Activated T-cell treated with anti-CD3 and anti-CD28 coated beads for 24 hours (primary cell): ENCODE results near the gene PARVG.
"Not testable (repeated sequence)": the region's sequence is repeated elsewhere in the genome, so short reads cannot be mapped to it uniquely, and the experiment has no call there.

Experiments used
- DNase-seq: peaks from one replicate; pipeline ENCODE4 v3.0.0-alpha.2; 2020; ENCODE audit warnings: low read depth

The PARVG gene

DNA sequence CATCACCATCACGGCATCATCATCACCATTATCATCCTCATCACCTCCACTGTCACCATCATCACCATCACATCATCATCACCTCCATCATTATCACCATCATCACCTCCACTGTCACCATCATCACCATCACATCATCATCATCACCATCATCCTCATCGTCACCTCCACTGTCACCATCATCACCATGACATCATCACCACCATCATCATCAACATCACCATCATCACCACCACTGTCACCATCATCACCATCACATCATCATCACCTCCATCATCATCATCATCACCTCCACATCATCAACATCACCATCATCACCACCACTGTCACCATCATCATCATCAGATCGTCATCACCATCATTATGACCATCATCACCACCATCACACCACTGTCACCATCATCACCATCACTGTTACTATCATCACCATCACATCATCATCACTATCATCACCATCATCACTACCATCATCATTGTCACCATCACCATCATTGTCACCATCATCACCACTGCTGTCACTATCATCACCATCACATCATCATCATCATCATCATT lies 32.8 kb downstream of the PARVG start:
- no peak for DNase-seq

DNA sequence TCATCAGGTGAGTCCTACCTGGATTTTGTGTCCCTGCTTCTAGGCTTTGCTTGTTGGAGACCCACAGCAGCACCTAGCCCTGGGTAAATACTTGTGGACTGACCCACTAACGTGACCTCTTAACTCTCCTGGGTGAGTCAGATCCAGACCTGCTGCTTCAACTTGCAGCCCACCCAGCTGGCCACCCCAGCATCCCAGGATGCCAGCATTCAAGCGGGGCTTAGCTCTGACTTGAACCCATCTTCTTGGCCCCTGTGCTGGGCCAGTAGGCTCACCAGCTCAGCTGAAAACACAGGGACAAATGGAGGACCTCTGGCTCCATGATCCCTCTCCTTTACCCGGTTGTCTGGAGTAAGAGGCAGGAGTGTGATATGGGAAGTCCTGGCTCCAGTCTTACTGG lies 33.5 kb downstream of the PARVG start:
- no peak for DNase-seq

DNA sequence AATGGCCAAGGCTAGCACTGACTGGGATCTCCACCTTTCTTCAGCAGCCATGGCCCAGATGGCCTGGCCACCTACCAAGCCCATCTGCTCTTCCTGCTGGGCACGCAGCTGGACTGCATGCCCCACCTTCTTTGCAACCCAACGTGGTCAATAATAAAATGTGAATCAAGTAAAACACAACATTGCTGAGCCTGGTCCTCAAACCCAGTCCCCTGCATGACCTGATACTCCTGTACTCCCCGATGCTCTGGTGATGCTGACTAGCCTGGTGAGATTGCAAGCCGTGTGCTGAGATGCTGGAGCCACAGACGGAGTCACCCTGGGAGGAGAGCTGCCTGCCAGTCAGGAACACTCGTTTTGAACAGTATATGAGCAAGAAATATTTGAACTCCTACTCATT lies 34.0 kb downstream of the PARVG start:
- no peak for DNase-seq

DNA sequence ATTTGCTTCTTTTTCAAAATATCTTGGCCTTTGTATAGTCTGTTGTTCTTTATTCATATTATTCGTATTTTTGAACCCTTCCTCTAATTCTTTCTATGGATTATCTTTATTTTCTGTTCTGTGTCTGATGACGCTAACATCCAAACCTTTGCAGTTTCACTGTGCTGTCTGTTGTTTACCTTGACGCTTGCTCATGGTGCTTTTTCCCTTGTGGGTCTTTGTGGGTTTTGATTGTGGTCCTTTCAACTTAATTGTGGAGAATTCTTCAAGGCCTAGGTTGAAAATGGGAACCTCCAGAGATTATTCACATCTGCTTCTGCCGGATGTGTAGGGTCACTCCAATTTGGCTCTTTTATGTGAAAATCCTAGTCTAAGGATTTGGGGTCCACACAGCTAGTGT lies 34.6 kb downstream of the PARVG start:
- no peak for DNase-seq

DNA sequence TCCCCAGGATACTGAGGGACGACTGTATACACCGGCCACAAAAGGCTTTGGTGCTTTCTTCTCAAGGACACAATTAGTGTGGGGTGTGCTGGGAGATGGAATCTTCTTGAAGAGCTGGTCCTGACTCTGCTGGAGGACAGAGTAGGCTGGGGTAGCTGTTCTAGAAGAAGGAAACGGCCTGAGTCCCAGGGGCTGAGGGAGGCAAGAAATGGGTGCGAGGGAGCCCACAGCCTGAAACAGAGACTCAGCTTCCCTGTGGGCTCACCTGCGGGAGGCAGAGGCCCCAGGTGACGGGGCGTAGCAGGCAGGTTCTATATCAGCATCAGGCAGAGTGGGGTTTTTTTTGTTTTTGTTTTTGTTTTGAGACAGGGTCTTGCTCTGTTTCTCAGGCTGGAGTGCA lies 36.6 kb downstream of the PARVG start:
- no peak for DNase-seq

DNA sequence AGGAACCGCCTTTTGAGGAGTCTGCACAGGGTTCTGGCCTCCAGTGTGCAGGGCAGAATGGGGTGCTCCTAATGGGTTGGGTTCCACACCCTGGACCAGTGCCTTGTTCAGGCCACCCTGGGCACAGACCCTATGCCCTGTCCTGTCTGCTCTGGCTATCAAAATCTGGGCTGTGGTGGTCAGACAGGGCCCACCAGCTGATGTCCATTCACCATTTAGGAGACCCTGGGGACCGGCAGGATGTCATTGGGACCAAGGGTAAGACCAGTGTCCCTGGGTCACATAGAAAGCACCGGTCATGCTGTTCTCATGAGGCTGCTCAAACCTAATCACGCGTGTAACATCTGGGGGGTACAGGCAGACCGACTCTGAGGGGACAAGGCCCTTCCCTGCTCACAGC lies 37.3 kb downstream of the PARVG start:
- DNase-seq = no peak

DNA sequence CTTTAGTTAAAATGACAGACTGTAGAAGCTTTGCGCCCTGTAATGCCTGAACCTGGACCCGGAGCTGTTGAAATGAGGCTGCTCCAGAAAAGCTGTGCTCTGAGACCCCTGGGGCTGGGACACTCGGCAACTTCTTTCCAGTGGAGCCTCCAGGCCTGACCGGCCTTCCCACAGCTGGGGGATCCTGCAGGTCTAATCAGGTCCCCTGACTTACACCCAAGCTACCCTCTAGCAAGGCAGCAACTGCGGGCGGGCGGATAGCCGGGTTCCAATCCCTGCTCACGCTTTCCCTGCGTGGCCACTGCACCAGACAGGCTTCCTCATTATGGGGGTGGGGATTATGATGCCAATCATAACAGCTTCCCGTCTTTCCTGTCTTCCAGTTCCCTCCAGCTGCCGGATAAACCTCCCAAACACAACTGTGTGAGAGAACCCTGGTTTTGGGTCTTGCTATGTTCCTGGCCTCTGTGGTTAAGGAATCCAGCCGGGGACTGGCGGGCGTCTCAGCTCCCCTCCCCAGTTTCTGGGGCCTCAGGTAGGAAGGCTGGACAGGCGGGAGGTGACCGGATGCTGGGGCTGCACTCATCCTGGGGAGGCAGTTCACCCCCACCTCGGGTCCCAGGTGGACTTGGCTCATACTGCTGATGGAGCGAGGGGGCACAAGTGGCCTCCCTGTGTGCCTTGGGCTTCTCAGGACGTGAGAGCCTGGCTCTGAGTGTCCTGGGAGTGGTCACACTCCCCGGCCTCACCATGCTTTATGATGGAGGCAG lies 38.6 kb downstream of the PARVG start:
- DNase-seq = no peak

DNA sequence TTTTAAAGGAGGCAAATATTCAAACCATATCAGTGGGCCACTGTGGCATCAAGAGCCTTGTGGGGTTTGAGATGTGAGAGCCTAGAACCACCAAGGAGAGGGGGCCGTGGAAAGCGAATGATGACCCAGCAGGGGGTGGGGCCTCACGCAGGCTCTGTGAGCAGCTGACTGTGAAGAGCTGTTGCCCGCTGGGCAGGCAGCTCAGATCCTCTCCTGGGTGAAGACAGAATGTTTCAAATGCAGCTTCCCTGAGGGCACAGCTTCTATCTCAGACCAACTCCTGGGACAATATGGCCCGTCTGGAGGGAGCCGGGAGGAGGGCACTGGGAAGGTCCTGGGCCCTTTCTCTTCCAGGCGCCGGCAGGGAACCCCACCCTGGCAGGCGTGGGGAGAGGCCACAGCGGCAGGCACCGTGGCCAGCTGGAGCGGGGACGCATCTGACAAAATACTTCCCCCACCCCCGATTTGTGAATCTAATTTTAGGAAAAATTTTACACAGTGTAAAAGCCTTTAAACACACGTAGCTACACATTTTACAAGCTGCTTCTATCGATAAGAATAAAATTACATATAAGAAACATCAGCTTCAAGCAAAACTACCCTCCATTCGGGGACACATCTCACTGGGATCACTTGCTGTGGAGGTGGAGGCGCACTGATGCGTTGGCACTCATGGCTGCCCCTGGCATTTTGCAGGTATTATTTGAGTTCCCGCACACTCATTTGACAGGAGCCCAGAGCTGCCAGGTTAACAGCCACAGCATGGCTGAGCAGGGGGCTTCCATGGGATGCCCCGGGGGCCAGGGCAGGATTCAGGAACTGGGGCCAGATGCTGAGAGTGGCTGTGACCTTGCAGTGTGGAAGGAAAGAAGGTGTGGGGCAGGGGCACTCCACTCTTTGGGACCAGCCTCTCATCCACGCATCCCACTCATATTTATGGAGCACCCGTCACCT lies 40.3 kb downstream of the PARVG start:
- DNase-seq = no peak

DNA sequence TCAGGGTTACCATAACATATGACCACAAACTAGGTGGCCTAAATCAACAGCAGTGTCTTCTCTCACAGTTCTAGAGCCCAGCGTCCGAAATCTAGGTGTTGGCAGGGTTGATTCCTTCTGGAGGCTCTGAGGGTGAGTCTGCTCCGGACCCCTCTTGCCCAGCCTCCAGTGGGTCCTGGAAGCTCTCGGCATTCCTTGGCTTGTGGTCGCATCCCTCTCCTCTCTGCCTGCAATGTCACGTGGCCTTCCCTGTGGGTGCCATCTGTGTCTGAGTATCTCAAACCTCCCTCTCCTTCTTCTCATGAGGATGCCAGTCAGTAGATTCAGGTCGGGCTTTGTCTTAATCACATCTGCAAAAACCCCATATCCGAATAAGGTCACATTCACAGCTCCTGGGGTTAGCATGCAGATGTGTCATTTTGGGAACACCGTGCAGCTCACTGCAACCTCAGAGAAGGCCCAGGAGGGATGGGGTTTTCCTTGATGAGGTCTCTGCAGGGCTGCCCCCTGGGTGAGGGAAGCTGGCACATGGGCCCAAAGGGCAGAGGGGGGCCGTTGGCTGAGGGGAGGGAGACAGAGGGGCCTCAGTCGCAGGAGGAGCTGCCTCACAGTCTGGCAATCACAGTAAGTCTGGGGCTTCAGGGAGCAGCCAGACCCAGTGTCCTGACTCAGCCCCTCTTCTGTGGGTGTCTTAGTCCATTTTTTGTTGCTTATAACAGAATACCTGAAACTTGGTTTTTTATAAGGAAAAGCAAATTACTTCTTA lies 41.2 kb downstream of the PARVG start:
- no peak for DNase-seq

DNA sequence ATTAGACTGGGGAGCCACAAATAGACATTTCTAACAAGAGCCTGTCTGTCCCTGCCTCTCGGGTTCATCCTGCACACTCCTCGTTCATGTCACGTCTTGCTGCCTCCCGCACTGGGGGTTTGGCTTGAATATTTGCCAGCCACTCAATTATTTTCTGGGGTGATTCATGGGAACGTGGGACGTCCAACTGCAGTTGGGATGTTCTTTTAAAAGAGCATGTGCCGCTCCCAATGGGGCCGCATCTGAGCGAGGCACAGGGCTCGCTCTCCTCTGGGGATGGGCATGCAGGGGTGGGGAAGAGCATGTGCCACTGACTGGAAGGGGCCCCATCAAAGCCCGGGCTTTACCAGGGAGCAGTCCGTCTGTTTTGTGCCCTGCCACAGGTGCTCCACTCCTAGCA lies 43.4 kb downstream of the PARVG start:
- no peak for DNase-seq

DNA sequence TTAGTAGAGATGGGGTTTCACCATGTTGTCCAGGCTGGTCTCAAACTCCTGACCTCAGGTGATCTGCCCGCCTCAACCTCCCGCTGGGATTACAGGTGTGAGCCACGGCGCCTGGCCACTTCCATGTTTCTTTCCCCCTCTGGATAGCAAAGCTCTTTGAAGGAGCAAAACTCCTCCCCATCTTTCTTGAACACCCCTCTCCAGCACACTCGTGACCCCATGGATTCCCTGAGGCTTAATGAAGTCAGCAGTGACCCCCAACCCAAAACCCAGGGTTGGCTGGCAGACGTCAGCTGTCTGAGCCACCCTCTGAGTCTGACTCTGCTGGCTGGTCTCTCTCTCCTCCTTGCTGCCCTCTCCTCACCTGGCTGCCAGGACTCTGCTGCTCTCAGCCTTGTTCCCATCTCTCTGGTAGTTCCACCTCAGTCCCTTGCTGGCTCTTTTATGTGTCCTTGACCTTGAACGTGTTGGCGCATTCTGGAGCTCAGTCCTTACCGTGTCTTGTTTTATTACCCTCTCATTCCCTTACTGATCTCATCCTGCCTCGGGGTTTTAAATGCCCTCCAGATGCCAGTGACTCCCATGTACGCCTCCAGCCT lies 44.5 kb downstream of the PARVG start:
- DNase-seq = no peak

DNA sequence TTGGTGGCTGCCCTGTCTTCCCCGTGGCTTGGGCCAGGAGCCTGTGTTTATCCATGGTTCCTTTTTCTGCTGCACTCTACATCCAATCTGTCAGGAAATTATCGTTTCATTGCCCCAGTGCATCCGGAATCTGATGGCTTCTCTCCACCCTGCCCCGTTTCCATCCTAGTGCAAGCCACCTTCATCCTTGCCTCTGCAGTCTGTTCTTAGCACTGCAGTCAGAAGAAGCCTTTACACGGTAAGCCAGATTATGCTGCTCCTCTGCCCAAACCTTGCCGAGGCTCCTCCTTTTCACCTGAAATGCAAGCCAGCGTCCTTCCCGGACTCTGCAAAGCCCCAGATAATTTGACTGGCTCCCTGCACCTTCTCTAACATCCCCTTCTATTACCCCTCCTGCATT lies 45.1 kb downstream of the PARVG start:
- DNase-seq = no peak

DNA sequence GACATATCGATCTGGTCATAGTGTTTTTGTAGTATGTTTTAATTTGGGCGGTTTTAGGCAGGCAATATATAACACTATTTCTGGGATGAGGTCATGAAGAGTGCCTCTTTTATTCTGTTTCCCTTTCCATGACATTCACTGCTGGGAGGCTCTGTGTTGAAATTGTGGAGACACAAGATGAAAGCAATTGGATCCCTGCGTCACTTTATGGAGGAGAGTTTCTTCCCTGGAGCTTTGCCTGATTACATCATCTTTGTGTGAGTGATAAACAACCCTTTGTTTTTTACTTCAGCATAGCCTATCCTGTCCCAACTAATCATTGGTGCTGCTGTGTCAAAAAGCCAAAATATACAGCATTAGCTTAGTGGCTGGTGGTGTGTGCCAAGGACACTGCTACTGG lies 48.6 kb downstream of the PARVG start:
- no peak for DNase-seq

DNA sequence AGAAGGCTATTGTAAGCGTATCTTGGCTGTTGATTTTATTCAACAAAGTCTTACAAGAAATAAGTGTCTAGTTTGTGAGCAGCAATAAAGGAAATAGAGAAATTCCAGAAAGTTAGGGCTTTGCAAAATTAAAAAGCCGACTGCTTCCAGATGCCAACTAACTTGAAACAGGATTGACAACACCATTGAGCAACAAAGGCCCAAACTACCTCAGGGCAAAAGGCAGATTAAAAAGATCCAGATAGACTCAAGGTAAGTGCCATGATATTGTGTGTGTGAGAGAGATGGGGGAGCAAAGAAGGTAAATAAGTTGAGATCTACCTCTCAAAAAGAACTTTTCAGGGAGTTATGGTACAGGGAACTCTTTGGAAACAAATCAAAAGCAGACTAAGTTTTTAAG lies 49.1 kb downstream of the PARVG start:
- no peak for DNase-seq

DNA sequence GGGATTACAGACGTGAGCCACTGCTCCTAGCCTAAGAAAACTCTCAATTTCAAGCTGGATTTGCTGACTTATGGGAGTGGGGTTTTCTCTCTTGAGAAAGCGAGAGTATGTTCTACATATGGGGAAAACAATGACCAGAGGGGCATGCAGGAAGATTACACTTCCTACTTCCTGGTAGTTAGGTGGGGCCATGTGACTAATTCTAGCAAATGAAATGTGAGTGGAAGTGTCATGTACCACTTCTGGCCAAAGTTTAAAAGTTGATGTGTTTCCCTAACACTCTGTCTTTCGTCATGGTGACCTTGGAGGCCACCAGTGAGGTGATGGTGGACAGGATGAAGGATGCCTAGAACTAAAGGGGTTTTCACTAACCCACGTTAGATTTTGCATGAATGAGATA lies 50.5 kb downstream of the PARVG start:
- DNase-seq = no peak

DNA sequence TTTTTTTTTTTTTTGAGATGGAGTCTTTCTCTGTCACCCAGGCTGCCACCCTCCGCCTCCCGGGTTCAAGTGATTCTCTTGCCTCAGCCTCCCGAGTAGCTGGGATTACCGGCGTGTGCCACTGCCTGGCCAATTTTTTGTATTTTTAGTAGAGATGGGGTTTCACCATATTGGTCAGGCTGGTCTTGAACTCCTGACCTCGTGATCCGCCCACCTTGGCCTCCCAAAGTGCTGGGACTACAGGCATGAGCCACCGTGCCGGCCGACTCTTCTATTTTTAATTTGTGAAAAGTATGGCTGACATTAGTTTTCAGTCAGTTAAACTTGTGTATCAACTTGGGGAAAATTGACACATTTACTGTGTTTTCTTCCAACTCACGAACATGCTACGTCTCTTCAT lies 53.6 kb downstream of the PARVG start:
- not testable (repeated sequence) for DNase-seq

DNA sequence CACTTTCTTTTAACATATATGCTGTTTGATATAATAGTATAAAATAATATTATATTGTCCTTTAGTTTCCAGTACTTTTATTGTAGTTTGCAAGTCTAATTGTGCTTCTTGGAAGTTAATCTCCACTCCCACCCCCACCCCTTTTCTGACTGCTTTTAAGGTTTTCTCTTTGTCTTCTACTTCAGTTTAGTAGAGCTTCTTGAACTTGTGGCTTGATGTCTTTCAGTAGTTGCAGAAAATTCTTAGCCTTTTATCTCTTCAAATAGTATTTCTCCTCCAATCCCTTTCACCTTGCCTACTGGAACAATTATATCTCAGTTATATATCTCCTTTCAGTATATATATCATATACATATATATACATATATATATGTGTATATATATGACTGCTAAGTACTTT lies 56.6 kb downstream of the PARVG start:
- DNase-seq = no peak

DNA sequence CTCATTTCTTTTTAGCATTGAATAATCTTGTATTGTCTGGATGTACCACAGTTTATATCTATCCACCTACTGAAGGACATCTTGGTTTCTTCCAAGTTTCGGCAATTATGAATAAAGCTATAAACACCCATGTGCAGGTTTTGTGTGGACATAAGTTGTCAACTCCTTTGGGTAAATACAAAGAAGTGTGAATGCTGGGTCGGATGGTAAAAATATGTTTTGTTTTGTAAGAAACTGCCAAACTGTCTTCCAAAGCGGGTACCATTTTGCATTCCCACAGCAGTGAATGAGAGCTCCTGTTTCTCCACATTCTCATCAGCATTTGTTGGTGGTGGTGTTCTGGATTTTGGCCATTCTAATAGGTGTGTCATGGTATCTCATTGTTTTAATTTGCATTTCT lies 60.4 kb downstream of the PARVG start:
- not testable (repeated sequence) for DNase-seq

DNA sequence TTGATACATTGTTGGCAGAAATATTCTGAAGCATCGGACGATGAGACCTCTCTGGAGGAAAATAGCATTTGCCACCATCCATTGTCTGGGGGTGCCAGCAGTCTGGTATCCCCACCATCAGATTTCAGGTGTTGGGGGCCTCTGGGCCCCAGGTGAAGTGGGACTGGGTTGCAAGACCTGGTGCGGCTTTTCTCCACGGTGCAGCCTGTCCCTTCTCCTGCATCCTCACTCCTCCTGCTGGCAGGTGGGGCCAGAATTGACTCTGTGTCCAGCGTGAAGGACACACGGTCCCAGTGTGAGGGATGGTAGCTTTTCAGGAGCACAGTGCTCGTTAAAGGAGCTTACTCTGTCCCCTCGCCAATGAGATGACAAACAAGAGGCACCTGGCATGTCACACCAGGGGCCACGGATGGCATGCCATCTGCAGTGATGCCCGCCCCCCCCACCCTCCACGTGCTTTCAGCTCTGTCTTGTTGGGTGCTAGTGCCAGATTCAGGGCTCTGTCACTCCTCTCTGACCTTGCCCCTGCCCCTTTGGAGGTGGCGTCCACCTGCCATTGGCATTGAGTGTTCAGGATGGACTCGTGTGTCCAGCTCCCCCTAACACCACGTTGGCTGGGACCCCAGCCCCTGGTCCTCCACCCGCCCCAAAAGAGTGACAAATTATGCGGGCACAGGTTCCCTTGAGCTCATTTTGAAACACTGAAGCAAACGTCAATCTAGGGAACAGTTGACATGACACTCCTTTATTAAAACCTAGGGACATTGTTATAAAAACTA lies 62.4 kb downstream of the PARVG start:
- no peak for DNase-seq

DNA sequence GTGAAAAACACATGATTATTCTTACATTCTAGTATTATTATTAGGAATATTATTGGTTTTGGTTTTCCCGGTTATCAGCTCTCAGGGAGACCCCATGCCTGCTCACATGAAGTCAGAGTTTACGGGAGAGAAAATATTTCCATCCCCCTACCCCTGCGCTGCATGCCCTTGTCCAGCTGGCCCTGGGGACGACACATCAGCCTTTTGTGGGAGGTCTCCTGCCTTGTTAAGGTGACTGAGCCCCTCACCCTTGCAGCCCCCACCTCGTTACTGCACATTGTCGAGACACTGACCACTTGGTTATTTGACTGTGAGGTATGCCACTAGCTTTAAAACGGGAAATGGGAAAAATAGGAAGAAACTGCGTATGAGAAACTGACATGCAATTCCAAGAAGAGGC lies 63.0 kb downstream of the PARVG start:
- no peak for DNase-seq

DNA sequence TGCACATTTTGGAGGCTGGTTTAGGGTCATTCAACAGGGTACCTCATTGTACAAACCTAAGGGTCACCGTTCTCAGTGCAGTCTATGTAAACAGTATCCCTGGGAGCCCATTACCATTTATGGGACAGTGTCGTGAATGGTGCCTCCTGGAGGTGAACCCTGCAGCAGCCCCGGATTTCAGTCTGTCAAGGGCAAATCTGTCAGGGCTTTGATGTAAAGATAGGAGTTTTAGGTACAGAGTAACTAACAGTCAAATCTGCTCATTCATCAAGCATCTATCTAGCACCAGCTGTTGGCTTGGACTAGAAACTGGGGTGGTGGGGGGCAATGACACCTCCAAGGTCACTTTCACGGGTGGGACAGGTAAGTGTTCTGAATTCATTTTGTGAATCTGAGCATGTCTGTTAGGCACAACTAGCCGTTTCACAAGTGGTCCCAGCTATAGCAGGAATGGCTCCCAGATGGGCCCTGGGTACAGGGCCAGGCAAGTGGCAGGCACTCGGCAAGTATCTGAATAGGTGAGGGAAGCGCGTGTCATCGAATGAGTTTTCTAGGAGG lies 63.6 kb downstream of the PARVG start:
- no peak for DNase-seq
